Stimulated activated CD4-positive, alpha-beta T cell treated with anti-CD3 and anti-CD28 coated beads, Interleukin-2, amount 100 ng/mL, for 24 hours (primary cell): ENCODE measurements around the gene ADGRB2.

ENCODE experiments used
- DNase-seq, 2 donors: peaks; one replicate each; pipeline ENCODE4 v3.0.0-alpha.2; 2020

ADGRB2 gene

GRCh38 chr1:31762323-31762722 is 1.8 kb downstream of the ADGRB2 start:
- DNase-seq, result no peak

GRCh38 chr1:31761883-31762282 is 2.3 kb downstream of the ADGRB2 start:
- DNase-seq, result no peak

- DNase-seq, result peak; percentile 62 to 64
Measured at GRCh38 chr1:31760471-31761470, 3.4 kb downstream of the ADGRB2 start.

- DNase-seq, result no peak
Measured at GRCh38 chr1:31759298-31760023, 4.7 kb downstream of the ADGRB2 start.

- no peak for DNase-seq
Measured at GRCh38 chr1:31758823-31759222, 5.3 kb downstream of the ADGRB2 start.

- no peak for DNase-seq
Measured at GRCh38 chr1:31757989-31758388, 6.2 kb downstream of the ADGRB2 start.

GRCh38 chr1:31757204-31757679 is 6.9 kb downstream of the ADGRB2 start:
- no peak for DNase-seq

- no peak for DNase-seq
Measured at GRCh38 chr1:31756578-31756977, 7.6 kb downstream of the ADGRB2 start.

GRCh38 chr1:31755850-31756492 is 8.2 kb downstream of the ADGRB2 start:
- DNase-seq, result no peak

GRCh38 chr1:31755197-31755611 is 8.9 kb downstream of the ADGRB2 start:
- DNase-seq, result no peak

- no peak for DNase-seq
Measured at GRCh38 chr1:31754397-31754796, 9.7 kb downstream of the ADGRB2 start.

GRCh38 chr1:31753707-31754349 is 10.3 kb downstream of the ADGRB2 start:
- DNase-seq, result no peak

GRCh38 chr1:31752952-31753475 is 11.1 kb downstream of the ADGRB2 start:
- DNase-seq, result no peak

GRCh38 chr1:31752258-31752657 is 11.9 kb downstream of the ADGRB2 start:
- DNase-seq, result no peak

- DNase-seq, result no peak
Measured at GRCh38 chr1:31751822-31752241, 12.3 kb downstream of the ADGRB2 start.

- no peak for DNase-seq
Measured at GRCh38 chr1:31750858-31751510, 13.2 kb downstream of the ADGRB2 start.

GRCh38 chr1:31749785-31750735 is 14.1 kb downstream of the ADGRB2 start:
- DNase-seq, result no peak

- DNase-seq, result no peak
Measured at GRCh38 chr1:31748365-31748764, 15.8 kb downstream of the ADGRB2 start.

- DNase-seq, result no peak
Measured at GRCh38 chr1:31747304-31747703, 16.8 kb downstream of the ADGRB2 start.

- no peak for DNase-seq
Measured at GRCh38 chr1:31746687-31747086, 17.5 kb downstream of the ADGRB2 start.
